Stimulated activated CD8-positive, alpha-beta memory T cell treated with anti-CD3 and anti-CD28 coated beads, Interleukin-4, amount 100 ng/mL, for 1 hour (primary cell): ENCODE results near the gene LHX5.
"Not testable (repeated sequence)": the region's sequence is repeated elsewhere in the genome, so short reads cannot be mapped to it uniquely, and the experiment has no call there.

ENCODE experiments used
- DNase-seq, 2 donors: peaks; one replicate each; pipeline ENCODE4 v3.0.0-alpha.2; 2020; ENCODE audit warnings: low read depth in 2 of 2, low spot score in 1 of 2

The LHX5 gene

GRCh38 chr12:113471619-113472171 lies at the start of gene LHX5:
LHX5 (minus strand) TSS chr12:113471871; CDS start chr12:113471498, 373 bp downstream.
- DNase-seq, result no peak

- no peak for DNase-seq
Measured at GRCh38 chr12:113519464-113520307, 48.0 kb upstream of the LHX5 start.

GRCh38 chr12:113515082-113515856 lies 43.6 kb upstream of the LHX5 start:
- no peak for DNase-seq

GRCh38 chr12:113514602-113515001 lies 42.9 kb upstream of the LHX5 start:
- DNase-seq, result no peak

- no peak for DNase-seq
Measured at GRCh38 chr12:113512568-113512967, 40.9 kb upstream of the LHX5 start.

- DNase-seq, result no peak
Measured at GRCh38 chr12:113506867-113507266, 35.2 kb upstream of the LHX5 start.

GRCh38 chr12:113505941-113506340 lies 34.3 kb upstream of the LHX5 start:
- DNase-seq, result no peak

GRCh38 chr12:113504917-113505316 lies 33.2 kb upstream of the LHX5 start:
- no peak for DNase-seq

GRCh38 chr12:113500782-113501311 lies 29.2 kb upstream of the LHX5 start:
- DNase-seq, result no peak

- DNase-seq, result no peak
Measured at GRCh38 chr12:113500306-113500675, 28.6 kb upstream of the LHX5 start.

- no peak for DNase-seq
Measured at GRCh38 chr12:113498490-113498889, 26.8 kb upstream of the LHX5 start.

GRCh38 chr12:113497693-113498092 lies 26.0 kb upstream of the LHX5 start:
- DNase-seq, result no peak

- DNase-seq, result not testable (repeated sequence)
Measured at GRCh38 chr12:113495941-113496340, 24.3 kb upstream of the LHX5 start.

GRCh38 chr12:113488322-113488721 lies 16.7 kb upstream of the LHX5 start:
- no peak for DNase-seq

- no peak for DNase-seq
Measured at GRCh38 chr12:113486722-113487121, 15.1 kb upstream of the LHX5 start.

GRCh38 chr12:113485330-113485729 lies 13.7 kb upstream of the LHX5 start:
- DNase-seq, result no peak

GRCh38 chr12:113482334-113482733 lies 10.7 kb upstream of the LHX5 start:
- DNase-seq, result no peak

- DNase-seq, result no peak
Measured at GRCh38 chr12:113480336-113480971, 8.8 kb upstream of the LHX5 start.

GRCh38 chr12:113479590-113480335 lies 8.1 kb upstream of the LHX5 start:
- DNase-seq, result no peak

GRCh38 chr12:113479216-113479589 lies 7.5 kb upstream of the LHX5 start:
- no peak for DNase-seq
